Naive B cell (primary cell): ENCODE measurements around the gene CHST9. TPM values are rescaled to one million over a fixed set of nuclear protein-coding genes. Genes with fewer than 3 reads are reported as not detected.

Source experiments
- ATAC-seq, 2 donors: fragments of 150-1000 bp; cut with Tn5 transposase; 2 replicates each; pipeline ENCODE4 v1.10.0; 2021; ENCODE audit warnings: low read depth in 2 of 2, mild to moderate bottlenecking in 2 of 2, moderate library complexity in 2 of 2
- DNase-seq: peaks from one replicate; pipeline ENCODE4 v3.0.0; 2022
- H3K27ac Mint-ChIP-seq, 6 donors: one replicate each; pipeline ENCODE4 v1.8.0; 2020 to 2022; ENCODE audit warnings: mild to moderate bottlenecking in 6 of 6, mixed read lengths in 6 of 6, moderate library complexity in 5 of 6, inconsistent platforms in 2 of 6
- H3K27me3 Mint-ChIP-seq, 3 donors: one replicate each; pipeline ENCODE4 v1.8.0; 2021 to 2022; ENCODE audit warnings: mixed read lengths in 3 of 3, mild to moderate bottlenecking in 1 of 3
- H3K36me3 Mint-ChIP-seq, 2 donors: one replicate each; pipeline ENCODE4 v1.8.0; 2020 to 2022; ENCODE audit warnings: mixed read lengths in 2 of 2, inconsistent platforms in 1 of 2, mild to moderate bottlenecking in 1 of 2
- H3K4me1 Mint-ChIP-seq, 3 donors: one replicate each; pipeline ENCODE4 v1.8.0; 2020 to 2022; ENCODE audit warnings: mixed read lengths in 3 of 3, inconsistent platforms in 1 of 3, mild to moderate bottlenecking in 1 of 3, moderate library complexity in 1 of 3
- H3K4me3 Mint-ChIP-seq, 8 donors: one replicate each; pipeline ENCODE4 v1.8.0; 2020 to 2022; ENCODE audit warnings: mild to moderate bottlenecking in 8 of 8, mixed read lengths in 8 of 8, moderate library complexity in 8 of 8, inconsistent platforms in 2 of 8
- H3K9me3 Mint-ChIP-seq, 7 donors: one replicate each; pipeline ENCODE4 v1.8.0; 2020 to 2022; ENCODE audit warnings: mixed read lengths in 7 of 7, mild to moderate bottlenecking in 5 of 7, inconsistent platforms in 2 of 7, moderate library complexity in 1 of 7
- polyA plus RNA-seq, 6 donors: library from polyadenylated mRNA; unstranded; fragments of 300-500 nt; fragmentation: Illumina TruSeq; gene quantifications; one replicate each; pipeline ENCODE4 v1.2.3, GENCODE V29; 2021; ENCODE audit warnings: low read depth in 6 of 6

CHST9 gene
- polyA plus RNA-seq, 6 donors from 2014 or later = not detected

DNA sequence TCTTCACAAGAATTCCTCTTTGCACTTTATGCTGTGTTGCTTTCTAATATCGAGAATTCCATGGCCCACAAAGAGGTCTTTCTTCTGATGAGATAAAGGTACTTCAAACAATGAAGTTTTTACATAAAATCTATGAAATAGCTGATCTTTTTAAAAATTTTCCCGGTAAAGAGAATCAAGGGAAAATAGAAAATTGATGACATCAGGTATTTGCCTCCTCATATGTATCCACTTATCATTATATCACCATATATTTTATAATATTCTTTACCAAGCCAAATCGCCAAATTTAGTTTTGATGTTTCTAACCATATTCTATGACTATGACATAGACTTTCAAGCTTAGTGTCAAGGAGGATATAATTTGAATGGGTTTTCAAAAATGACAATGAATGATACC lies 139.8 kb downstream of the CHST9 start:
- Mint-ChIP-seq H3K4me3 (no peak overlapping the region), H3K4me1 (no peaks in the 10 kb centered on the region), H3K9me3 (peaks cover 0 to 6% (median 5%) of the 10 kb centered on the region in 7 donors), H3K27ac (no peak overlapping the region), H3K27me3 (no peaks in the 10 kb centered on the region), H3K36me3 (no peaks in the 10 kb centered on the region)
- DNase-seq (no peak), ATAC-seq (no peak)

GRCh38 chr18:27042177-27042576 lies 142.9 kb downstream of the CHST9 start:
- no peak overlapping the region for H3K4me3 Mint-ChIP-seq
- H3K9me3 Mint-ChIP-seq = peaks cover 0 to 3% (median 0%) of the 10 kb centered on the region in 7 donors
- ATAC-seq = no peak
- no peaks in the 10 kb centered on the region for H3K27me3 Mint-ChIP-seq
- no peaks in the 10 kb centered on the region for H3K4me1 Mint-ChIP-seq
- no peak overlapping the region for H3K27ac Mint-ChIP-seq
- no peaks in the 10 kb centered on the region for H3K36me3 Mint-ChIP-seq
- no peak for DNase-seq

GRCh38 chr18:27040796-27041195 lies 144.3 kb downstream of the CHST9 start:
- no peak overlapping the region for H3K4me3 Mint-ChIP-seq
- no peaks in the 10 kb centered on the region for H3K27me3 Mint-ChIP-seq
- no peaks in the 10 kb centered on the region for H3K36me3 Mint-ChIP-seq
- no peak overlapping the region for H3K27ac Mint-ChIP-seq
- no peaks in the 10 kb centered on the region for H3K4me1 Mint-ChIP-seq
- peaks cover 0 to 3% (median 0%) of the 10 kb centered on the region in 7 donors for H3K9me3 Mint-ChIP-seq
- DNase-seq = no peak
- no peak for ATAC-seq

GRCh38 chr18:27033722-27034121 lies 151.4 kb downstream of the CHST9 start:
- no peaks in the 10 kb centered on the region for H3K36me3 Mint-ChIP-seq

GRCh38 chr18:27030421-27030820 lies 154.7 kb downstream of the CHST9 start:
- no peaks in the 10 kb centered on the region for H3K27me3 Mint-ChIP-seq

More at GRCh38 chr18:27033722-27034121, 151.4 kb downstream of the CHST9 start:
- Mint-ChIP-seq H3K4me1 (no peaks in the 10 kb centered on the region), H3K27ac (no peak overlapping the region), H3K9me3 (peaks cover 0 to 4% (median 0%) of the 10 kb centered on the region in 7 donors), H3K4me3 (no peak overlapping the region), H3K27me3 (no peaks in the 10 kb centered on the region)
- DNase-seq (no peak), ATAC-seq (no peak)

DNA sequence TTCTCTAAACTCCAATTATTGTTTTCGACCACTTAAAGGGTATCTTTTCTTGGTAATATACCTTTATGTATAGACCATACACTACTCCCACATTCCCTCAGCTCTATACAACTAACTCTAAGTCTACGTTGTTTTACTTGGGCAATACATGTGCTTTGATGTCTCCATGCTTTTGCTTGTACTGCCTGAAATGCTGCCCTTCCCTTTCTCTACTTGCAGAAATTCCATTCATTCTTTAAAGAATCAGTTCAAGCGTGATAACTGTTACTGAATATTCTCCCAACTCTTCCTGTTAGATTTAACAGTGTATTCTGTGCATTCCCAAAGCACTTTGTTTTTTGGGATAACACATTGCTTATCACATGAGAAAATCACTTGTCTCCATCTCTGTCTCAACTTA lies 162.6 kb downstream of the CHST9 start:
- DNase-seq = no peak
- H3K4me3 Mint-ChIP-seq = no peak overlapping the region
- no peaks in the 10 kb centered on the region for H3K4me1 Mint-ChIP-seq
- ATAC-seq = no peak
- H3K36me3 Mint-ChIP-seq = no peaks in the 10 kb centered on the region
- peaks cover 0 to 5% (median 0%) of the 10 kb centered on the region in 3 donors for H3K27me3 Mint-ChIP-seq
- no peak overlapping the region for H3K27ac Mint-ChIP-seq
- peaks cover 0 to 5% (median 0%) of the 10 kb centered on the region in 7 donors for H3K9me3 Mint-ChIP-seq

More at GRCh38 chr18:27030421-27030820, 154.7 kb downstream of the CHST9 start:
- Mint-ChIP-seq H3K4me3 (no peak overlapping the region), H3K27ac (no peak overlapping the region), H3K9me3 (peaks cover 0 to 4% (median 0%) of the 10 kb centered on the region in 7 donors), H3K4me1 (no peaks in the 10 kb centered on the region), H3K36me3 (no peaks in the 10 kb centered on the region)
- DNase-seq (no peak), ATAC-seq (no peak)

DNA sequence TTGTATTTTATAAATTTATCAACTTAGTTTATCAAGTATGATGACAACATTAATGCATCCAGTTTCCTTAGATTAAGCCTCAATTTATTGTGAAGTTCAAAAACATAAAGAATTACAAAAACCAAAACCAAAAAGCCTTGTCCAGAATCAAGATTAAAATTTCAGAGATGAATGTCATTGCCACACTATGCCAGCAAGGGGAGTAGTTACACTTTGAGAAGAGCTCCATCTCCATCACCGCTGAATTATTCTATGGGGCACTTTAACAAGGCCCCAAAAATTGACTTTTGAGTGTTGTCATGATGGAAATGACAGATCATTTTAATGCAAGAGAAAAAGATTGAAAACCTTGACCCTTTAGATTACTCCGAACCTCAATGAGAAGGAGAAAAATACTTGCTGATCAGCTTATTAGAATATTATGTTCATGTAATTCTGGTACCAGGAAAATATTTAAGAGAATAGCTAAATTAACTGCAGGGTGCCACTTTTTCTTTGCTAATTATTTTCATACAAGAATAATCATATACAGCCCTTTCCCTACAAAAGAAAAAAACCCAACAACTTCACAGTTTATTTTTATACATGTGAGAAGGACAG lies 167.1 kb downstream of the CHST9 start:
- Mint-ChIP-seq H3K4me1 (no peaks in the 10 kb centered on the region), H3K4me3 (no peak overlapping the region), H3K27me3 (peaks cover 0 to 11% (median 0%) of the 10 kb centered on the region in 3 donors), H3K36me3 (no peaks in the 10 kb centered on the region), H3K27ac (no peak overlapping the region), H3K9me3 (peaks cover 0 to 5% (median 0%) of the 10 kb centered on the region in 7 donors)
- no peak for DNase-seq
- ATAC-seq = no peak

DNA sequence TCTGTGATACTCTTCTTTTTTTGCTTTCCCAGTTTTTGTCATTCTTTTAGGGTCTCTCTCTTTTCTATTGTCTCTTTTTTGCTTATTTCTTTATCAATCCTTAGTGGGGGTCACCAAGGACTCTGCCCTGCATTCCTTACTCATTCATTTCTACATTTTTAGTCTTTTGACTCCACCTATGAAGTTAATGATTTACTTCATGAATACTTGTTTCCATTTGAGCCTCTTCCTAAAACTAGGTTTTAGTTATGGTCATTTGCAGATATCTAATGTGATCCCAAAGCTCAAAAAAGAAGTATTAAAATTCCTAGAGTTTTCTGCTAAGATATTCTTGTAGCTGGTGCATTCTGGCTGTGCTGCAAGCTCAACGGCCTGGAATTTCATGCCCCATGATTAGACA lies 170.3 kb downstream of the CHST9 start:
- ATAC-seq (no peak), DNase-seq (no peak)
- H3K4me3 Mint-ChIP-seq = no peak overlapping the region
- H3K4me1 Mint-ChIP-seq = no peaks in the 10 kb centered on the region
- no peak overlapping the region for H3K27ac Mint-ChIP-seq
- H3K9me3 Mint-ChIP-seq = peaks cover 0 to 4% (median 0%) of the 10 kb centered on the region in 7 donors
- peaks cover 0 to 9% (median 4%) of the 10 kb centered on the region in 3 donors for H3K27me3 Mint-ChIP-seq
- no peaks in the 10 kb centered on the region for H3K36me3 Mint-ChIP-seq

- ATAC-seq = no peak
- Mint-ChIP-seq H3K27me3 (peaks cover 6 to 11% (median 10%) of the 10 kb centered on the region in 3 donors), H3K4me1 (no peaks in the 10 kb centered on the region), H3K36me3 (no peaks in the 10 kb centered on the region), H3K27ac (no peak overlapping the region), H3K4me3 (no peak overlapping the region), H3K9me3 (peaks cover 0 to 5% (median 0%) of the 10 kb centered on the region in 7 donors)
- no peak for DNase-seq
Observed at GRCh38 chr18:27010784-27011183, 174.3 kb downstream of the CHST9 start.

- no peak overlapping the region for H3K27ac Mint-ChIP-seq
- H3K27me3 Mint-ChIP-seq = peaks cover 0 to 11% (median 10%) of the 10 kb centered on the region in 3 donors
- ATAC-seq (no peak), DNase-seq (no peak)
- H3K36me3 Mint-ChIP-seq = no peaks in the 10 kb centered on the region
- peaks cover 0 to 5% (median 0%) of the 10 kb centered on the region in 7 donors for H3K9me3 Mint-ChIP-seq
- H3K4me3 Mint-ChIP-seq = no peak overlapping the region
- no peaks in the 10 kb centered on the region for H3K4me1 Mint-ChIP-seq
Observed at GRCh38 chr18:27009293-27009692, 175.8 kb downstream of the CHST9 start.

- ATAC-seq (no peak), DNase-seq (no peak)
- Mint-ChIP-seq H3K4me3 (no peak overlapping the region), H3K4me1 (no peaks in the 10 kb centered on the region), H3K9me3 (peaks cover 0 to 5% (median 0%) of the 10 kb centered on the region in 7 donors), H3K27me3 (peaks cover 0 to 11% (median 10%) of the 10 kb centered on the region in 3 donors), H3K36me3 (no peaks in the 10 kb centered on the region), H3K27ac (no peak overlapping the region)
Observed at GRCh38 chr18:27008575-27008974, 176.5 kb downstream of the CHST9 start.

DNA sequence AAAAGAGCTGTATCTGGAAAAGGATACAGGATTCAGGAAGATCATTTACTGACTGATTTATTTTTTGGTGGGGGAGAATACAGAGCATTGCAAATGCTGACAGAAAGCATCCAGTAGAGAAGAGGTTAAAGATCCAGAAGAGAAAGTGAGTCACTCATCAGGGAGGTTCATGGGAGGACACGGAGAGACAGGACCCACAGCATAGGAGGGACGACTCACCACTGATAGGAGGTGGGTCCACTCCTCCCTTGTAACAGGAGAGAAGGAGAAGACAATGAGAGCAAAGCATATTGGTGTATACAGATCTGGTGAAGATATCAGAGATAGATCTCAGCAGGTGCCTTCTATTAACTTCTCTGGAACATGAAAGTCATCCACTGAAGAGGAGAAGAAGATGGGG lies 177.2 kb downstream of the CHST9 start:
- H3K9me3 Mint-ChIP-seq = peaks cover 0 to 5% (median 0%) of the 10 kb centered on the region in 7 donors
- no peak overlapping the region for H3K4me3 Mint-ChIP-seq
- peaks cover 0 to 11% (median 10%) of the 10 kb centered on the region in 3 donors for H3K27me3 Mint-ChIP-seq
- no peak for DNase-seq
- no peak for ATAC-seq
- no peak overlapping the region for H3K27ac Mint-ChIP-seq
- no peaks in the 10 kb centered on the region for H3K36me3 Mint-ChIP-seq
- no peaks in the 10 kb centered on the region for H3K4me1 Mint-ChIP-seq

DNA sequence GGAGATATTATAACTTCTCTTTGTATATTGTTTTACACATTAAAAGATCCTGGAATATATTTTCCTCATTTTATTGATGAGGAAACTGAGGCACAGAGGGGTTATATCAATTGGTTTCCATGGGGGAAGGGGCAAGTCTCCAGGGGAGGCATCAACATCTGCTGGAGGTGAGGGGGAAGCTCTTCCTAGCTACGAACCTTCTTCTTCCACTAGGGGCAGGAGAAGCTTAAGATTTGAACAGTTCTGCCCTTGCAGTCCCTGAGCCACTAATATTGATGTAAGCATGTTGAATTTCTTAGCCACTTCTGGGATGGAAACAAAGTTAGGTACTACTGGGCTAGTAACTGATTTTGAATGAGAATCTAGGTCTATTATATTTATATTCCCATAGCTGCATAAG lies 179.5 kb downstream of the CHST9 start:
- H3K36me3 Mint-ChIP-seq = no peaks in the 10 kb centered on the region
- H3K27me3 Mint-ChIP-seq = peaks cover 0 to 15% (median 10%) of the 10 kb centered on the region in 3 donors
- DNase-seq (no peak), ATAC-seq (no peak)
- H3K4me3 Mint-ChIP-seq = no peak overlapping the region
- peaks cover 0 to 5% (median 0%) of the 10 kb centered on the region in 7 donors for H3K9me3 Mint-ChIP-seq
- H3K27ac Mint-ChIP-seq = no peak overlapping the region
- no peaks in the 10 kb centered on the region for H3K4me1 Mint-ChIP-seq

DNA sequence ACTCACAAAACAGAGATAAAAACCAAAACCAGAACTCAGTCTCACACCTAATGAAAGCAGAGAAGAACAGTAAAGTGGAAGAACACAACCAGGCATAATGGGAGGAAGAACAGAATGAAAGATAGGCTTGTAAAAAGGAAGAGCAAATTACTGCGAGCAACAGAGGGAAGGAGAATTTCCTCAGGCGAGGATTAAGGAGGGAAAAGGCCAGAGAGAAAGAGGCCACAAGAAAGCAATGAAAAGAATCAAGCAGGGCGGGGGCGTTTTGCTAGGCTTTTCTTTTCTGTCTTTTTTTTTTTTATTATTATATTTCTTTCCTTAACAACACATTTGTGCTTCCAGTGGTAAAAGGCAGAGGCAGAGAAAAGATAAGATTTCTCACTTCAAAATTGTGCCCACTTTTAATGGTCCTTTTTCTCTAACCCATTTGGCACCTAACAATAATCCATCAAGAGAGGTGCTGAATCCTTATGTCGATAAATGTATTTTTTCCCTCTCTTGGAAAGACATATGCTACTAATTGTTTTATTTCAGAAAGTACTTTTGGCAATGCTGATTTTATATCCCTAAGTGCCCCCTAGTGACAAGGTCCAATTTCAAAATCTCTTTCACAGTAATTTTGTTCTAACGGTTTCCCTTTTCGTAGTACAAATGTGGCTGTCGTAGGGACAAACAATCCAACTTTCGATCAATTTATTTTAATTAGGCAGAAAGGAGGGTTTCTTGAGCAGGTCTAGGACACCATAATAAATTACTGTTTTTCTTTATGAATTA lies 180.9 kb downstream of the CHST9 start:
- H3K9me3 Mint-ChIP-seq = peaks cover 0 to 5% (median 0%) of the 10 kb centered on the region in 7 donors
- no peak overlapping the region for H3K27ac Mint-ChIP-seq
- H3K36me3 Mint-ChIP-seq = no peaks in the 10 kb centered on the region
- H3K27me3 Mint-ChIP-seq = peaks cover 0 to 12% (median 10%) of the 10 kb centered on the region in 3 donors
- DNase-seq = no peak
- no peak overlapping the region for H3K4me3 Mint-ChIP-seq
- ATAC-seq = no peak
- H3K4me1 Mint-ChIP-seq = peaks cover 0 to 5% (median 0%) of the 10 kb centered on the region in 3 donors
